Keratinocyte (primary cell): ENCODE results near the gene NTNG2. TPM values are rescaled to one million over a fixed set of nuclear protein-coding genes. Genes with fewer than 3 reads are reported as not detected.

Source experiments
- DNase-seq: peaks from one replicate; pipeline ENCODE4 v3.0.0-alpha.2; 2011; ENCODE audit warnings: low read depth, missing footprints, low spot score
- FAIRE-seq: peaks from 2 replicates; lab custom pipeline; 2011; peaks lifted over from hg19 to GRCh38; lab: Jason Lieb, UNC
- H2AFZ ChIP-seq: 2 replicates; pipeline ENCODE4 v1.6.0; 2012; ENCODE audit warnings: low read length, control low read depth, inconsistent platforms; ENCODE audit not compliant: control insufficient read depth
- H3K27ac ChIP-seq: 2 replicates; pipeline ENCODE4 v1.5.1; 2011; ENCODE audit warnings: low read length; ENCODE audit not compliant: control insufficient read depth, insufficient read depth
- H3K27me3 ChIP-seq: 3 replicates; pipeline ENCODE4 v1.6.0; 2011; ENCODE audit warnings: low read length; ENCODE audit not compliant: control insufficient read depth, insufficient read depth; ENCODE audit errors: extremely low read depth
- H3K36me3 ChIP-seq, 2 experiments: 2 replicates in 1 of 2; 3 replicates in 1 of 2; pipeline ENCODE4 v1.5.1; 2011; ENCODE audit warnings: low read length in 2 of 2, mild to moderate bottlenecking in 1 of 2; ENCODE audit not compliant: control insufficient read depth in 2 of 2, insufficient read depth in 2 of 2; ENCODE audit errors: extremely low read depth in 1 of 2
- H3K4me1 ChIP-seq: 3 replicates; pipeline ENCODE4 v1.5.1; 2011; ENCODE audit warnings: low read length; ENCODE audit not compliant: control insufficient read depth, insufficient read depth; ENCODE audit errors: extremely low read depth
- H3K4me2 ChIP-seq: 3 replicates; pipeline ENCODE4 v1.6.0; 2011; ENCODE audit warnings: low read depth, low read length; ENCODE audit not compliant: control insufficient read depth, insufficient read depth; ENCODE audit errors: extremely low read depth
- H3K4me3 ChIP-seq, 3 experiments: fragments of 200-600 bp in 1 of 3; sonication (generic) in 1 of 3; 2 replicates in 2 of 3; 3 replicates in 1 of 3; pipeline ENCODE4 v1.5.1; 2011 to 2016; ENCODE audit warnings: low read length in 3 of 3, mild to moderate bottlenecking in 3 of 3, control low read depth in 2 of 3, inconsistent platforms in 1 of 3, low read depth in 1 of 3, mixed read lengths in 1 of 3, mixed run types in 1 of 3, moderate library complexity in 1 of 3; ENCODE audit not compliant: control insufficient read depth in 2 of 3, insufficient read depth in 2 of 3; ENCODE audit errors: extremely low read depth in 1 of 3
- H3K79me2 ChIP-seq: 2 replicates; pipeline ENCODE4 v1.6.0; 2012; ENCODE audit warnings: low read length; ENCODE audit not compliant: control insufficient read depth, insufficient read depth
- H3K9ac ChIP-seq: 3 replicates; pipeline ENCODE4 v1.6.0; 2011; ENCODE audit warnings: low read length; ENCODE audit not compliant: control insufficient read depth, insufficient read depth; ENCODE audit errors: extremely low read depth
- H3K9me1 ChIP-seq: 3 replicates; pipeline ENCODE4 v1.6.0; 2011; ENCODE audit warnings: low read length; ENCODE audit not compliant: control insufficient read depth, insufficient read depth; ENCODE audit errors: extremely low read depth
- H3K9me3 ChIP-seq: 2 replicates; pipeline ENCODE4 v1.5.1; 2012; ENCODE audit warnings: low read depth, low read length; ENCODE audit not compliant: control insufficient read depth
- H4K20me1 ChIP-seq: 3 replicates; pipeline ENCODE4 v1.6.0; 2011; ENCODE audit warnings: low read length; ENCODE audit not compliant: control insufficient read depth, insufficient read depth; ENCODE audit errors: extremely low read depth
- EZH2 ChIP-seq: IDR thresholded peaks from one replicate; pipeline ENCODE4 v1.6.1; 2012; ENCODE audit warnings: inconsistent platforms, mild to moderate bottlenecking, low read length, moderate library complexity
- dilution Hi-C: fragments of 300-500 bp; cut with MboI; formaldehyde crosslinking; loops from one replicate; pipeline ENCODE4 v1.7.0; 2020; ENCODE audit warnings: low sequenced_read_pairs; ENCODE audit not compliant: extremely low pct_ligation_motif_present
- polyA plus RNA-seq, 5 experiments: library from polyadenylated mRNA; depleted of rRNA in 3 of 5; stranded (reverse) in 3 of 5; stranded (forward) in 1 of 5; unstranded in 1 of 5; fragments of >200 nt; gene quantifications; 1 replicate in 1 of 5; 2 replicates in 3 of 5; 3 replicates in 1 of 5; pipeline versions ENCODE4 v1.2.1 to v1.2.3, GENCODE V29; 2011 to 2012; ENCODE audit warnings: missing spikeins in 2 of 5, low read depth in 1 of 5, low replicate concordance in 1 of 5
- TF ChIP-seq, protein P1 (sequence below), 3 experiments: IDR thresholded peaks in 1 of 3; conservative IDR thresholded peaks in 1 of 3; optimal IDR thresholded peaks in 1 of 3; 2 replicates in 2 of 3; 3 replicates in 1 of 3; pipeline versions ENCODE3 to v1.5.1; 2011; ENCODE audit warnings: low read length in 3 of 3, mild to moderate bottlenecking in 3 of 3, moderate library complexity in 2 of 3, control low read depth in 1 of 3, inconsistent platforms in 1 of 3; ENCODE audit not compliant: insufficient read depth in 2 of 3; ENCODE audit errors: extremely low read depth in 1 of 3

The NTNG2 gene
- polyA plus RNA-seq, 1 donor (not counting 4 experiments of a cell fraction or from before 2014, with no cell fraction given) = 0.05 TPM

DNA sequence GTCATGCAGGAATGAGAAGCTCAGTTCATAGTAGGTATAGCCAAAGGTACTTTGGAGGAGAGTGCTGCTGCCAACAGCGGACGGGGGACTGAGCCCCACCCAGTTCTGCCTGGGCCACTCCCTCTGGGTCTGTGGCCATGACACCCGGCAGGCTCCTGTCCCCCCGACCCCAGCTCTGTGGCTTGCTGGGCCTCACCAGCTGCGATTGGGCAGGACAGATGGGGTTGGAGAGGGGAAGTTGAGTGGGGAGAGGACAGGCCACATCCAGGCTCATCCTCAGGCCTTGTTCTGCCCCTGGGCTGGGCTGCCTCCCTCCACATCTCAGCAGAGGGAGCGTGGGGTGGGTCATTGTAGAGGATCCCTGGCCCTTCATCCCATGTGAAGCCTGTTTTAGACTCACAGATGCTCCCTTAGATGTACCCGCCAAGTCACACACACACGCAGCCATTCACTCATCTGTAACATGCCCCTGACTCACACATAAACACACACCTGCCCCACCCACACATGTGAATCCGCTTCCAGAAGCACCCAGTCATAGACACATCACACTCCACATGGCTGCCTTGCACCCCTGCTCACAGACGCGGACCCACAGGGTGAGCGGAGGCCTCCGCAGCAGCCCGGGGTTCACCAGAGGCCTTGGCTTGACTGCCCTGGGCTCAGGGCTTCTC, 48.8 kb downstream of the NTNG2 start:
- H4K20me1 ChIP-seq = no peaks in the 10 kb centered on the region
- TF ChIP-seq EZH2 = no peak
- TF ChIP-seq, protein P1, sequence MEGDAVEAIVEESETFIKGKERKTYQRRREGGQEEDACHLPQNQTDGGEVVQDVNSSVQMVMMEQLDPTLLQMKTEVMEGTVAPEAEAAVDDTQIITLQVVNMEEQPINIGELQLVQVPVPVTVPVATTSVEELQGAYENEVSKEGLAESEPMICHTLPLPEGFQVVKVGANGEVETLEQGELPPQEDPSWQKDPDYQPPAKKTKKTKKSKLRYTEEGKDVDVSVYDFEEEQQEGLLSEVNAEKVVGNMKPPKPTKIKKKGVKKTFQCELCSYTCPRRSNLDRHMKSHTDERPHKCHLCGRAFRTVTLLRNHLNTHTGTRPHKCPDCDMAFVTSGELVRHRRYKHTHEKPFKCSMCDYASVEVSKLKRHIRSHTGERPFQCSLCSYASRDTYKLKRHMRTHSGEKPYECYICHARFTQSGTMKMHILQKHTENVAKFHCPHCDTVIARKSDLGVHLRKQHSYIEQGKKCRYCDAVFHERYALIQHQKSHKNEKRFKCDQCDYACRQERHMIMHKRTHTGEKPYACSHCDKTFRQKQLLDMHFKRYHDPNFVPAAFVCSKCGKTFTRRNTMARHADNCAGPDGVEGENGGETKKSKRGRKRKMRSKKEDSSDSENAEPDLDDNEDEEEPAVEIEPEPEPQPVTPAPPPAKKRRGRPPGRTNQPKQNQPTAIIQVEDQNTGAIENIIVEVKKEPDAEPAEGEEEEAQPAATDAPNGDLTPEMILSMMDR (optimal IDR thresholded peaks at IDR 0.05 in 1 of 3, IDR thresholded peaks at IDR 0.05 in 1 of 3, conservative IDR thresholded peaks at IDR 0.05 in 1 of 3; ENCODE audit: extremely low read depth in 1 of 3, insufficient read depth in 2 of 3, low read length in 3 of 3) = no peak
- H3K9ac ChIP-seq = no peak overlapping the region
- no peaks in the 10 kb centered on the region for H3K36me3 ChIP-seq
- H3K4me2 ChIP-seq = no peak overlapping the region
- no peaks in the 10 kb centered on the region for H3K27me3 ChIP-seq
- no peaks in the 10 kb centered on the region for H3K79me2 ChIP-seq
- dilution Hi-C loops = no loop called here
- H3K27ac ChIP-seq = no peak overlapping the region
- FAIRE-seq = no peak
- no peak overlapping the region for H3K4me3 ChIP-seq
- H2AFZ ChIP-seq = no peak overlapping the region
- H3K4me1 ChIP-seq = peaks cover 8% of the 10 kb centered on the region
- peak; percentile 69 for DNase-seq
- H3K9me3 ChIP-seq = no peaks in the 10 kb centered on the region
- no peaks in the 10 kb centered on the region for H3K9me1 ChIP-seq

DNA sequence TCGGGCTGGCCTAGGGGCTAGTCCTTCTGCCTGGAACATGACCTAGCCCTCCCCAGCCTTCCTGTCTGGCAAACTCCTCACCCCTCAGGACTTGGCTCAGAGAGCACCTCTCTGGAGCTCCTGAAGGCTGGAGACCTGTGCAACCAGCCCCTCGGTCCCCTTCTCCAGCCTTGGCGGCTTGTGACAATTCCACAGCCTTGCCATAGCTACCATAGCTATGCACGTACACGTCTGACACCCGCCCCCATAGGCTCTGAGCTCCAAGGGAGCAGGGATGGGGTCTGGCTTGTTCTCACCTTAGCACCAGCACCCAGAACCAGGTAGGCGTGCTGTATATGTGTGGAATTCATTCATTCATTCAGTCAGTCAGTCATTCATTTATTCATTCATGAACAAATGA, 49.7 kb downstream of the NTNG2 start:
- Histone ChIP-seq H3K4me2 (no peak overlapping the region), H3K27me3 (no peaks in the 10 kb centered on the region), H4K20me1 (no peaks in the 10 kb centered on the region), H2AFZ (no peak overlapping the region), H3K27ac (no peak overlapping the region), H3K79me2 (no peaks in the 10 kb centered on the region), H3K9ac (no peak overlapping the region), H3K9me1 (no peaks in the 10 kb centered on the region), H3K4me1 (peaks cover 8% of the 10 kb centered on the region), H3K36me3 (no peaks in the 10 kb centered on the region), H3K9me3 (no peaks in the 10 kb centered on the region), H3K4me3 (no peak overlapping the region)
- FAIRE-seq = no peak
- dilution Hi-C loops = no loop called here
- no peak for TF ChIP-seq EZH2
- TF ChIP-seq, protein P1 (optimal IDR thresholded peaks at IDR 0.05 in 1 of 3, IDR thresholded peaks at IDR 0.05 in 1 of 3, conservative IDR thresholded peaks at IDR 0.05 in 1 of 3; ENCODE audit: extremely low read depth in 1 of 3, insufficient read depth in 2 of 3, low read length in 3 of 3) = no peak
- no peak for DNase-seq
